HG02759 (cell line): ENCODE data around the gene ENTHD1.
"Not testable (repeated sequence)": the region's sequence is repeated elsewhere in the genome, so short reads cannot be mapped to it uniquely, and the experiment has no call there.

Experiments used
- ATAC-seq: cut with Tn5 transposase; IDR thresholded peaks from one replicate; pipeline ENCODE4 v1.9.1; 2021; ENCODE audit warnings: mild to moderate bottlenecking, moderate library complexity; ENCODE audit not compliant: unreplicated experiment

The ENTHD1 gene

GRCh38 chr22:39901565-39902146 lies 8.1 kb upstream of the ENTHD1 start:
- no peak for ATAC-seq

GRCh38 chr22:39900306-39901227 lies 7.0 kb upstream of the ENTHD1 start, which contains the start of gene GRAP2:
TSS of gene GRAP2 (plus strand) at chr22:39901084. CDS start at chr22:39947107, 46,023 bp downstream.
- ATAC-seq, result peak; percentile 71

- peak; percentile 76 for ATAC-seq
These were observed 5.4 kb upstream of the ENTHD1 start for GRCh38 chr22:39898997-39899396.

GRCh38 chr22:39897841-39898240 lies 4.3 kb upstream of the ENTHD1 start:
- no peak for ATAC-seq

- no peak for ATAC-seq
These were observed 2.9 kb upstream of the ENTHD1 start for GRCh38 chr22:39896313-39896996.

- no peak for ATAC-seq
These were observed 2.1 kb upstream of the ENTHD1 start for GRCh38 chr22:39895682-39896081.

- ATAC-seq, result no peak
These were observed 1.1 kb upstream of the ENTHD1 start for GRCh38 chr22:39894554-39895092.

GRCh38 chr22:39889924-39890323 lies 3.6 kb downstream of the ENTHD1 start:
- ATAC-seq, result not testable (repeated sequence)

- ATAC-seq, result no peak
These were observed 10.5 kb downstream of the ENTHD1 start for GRCh38 chr22:39883057-39883456.

GRCh38 chr22:39880722-39881121 lies 12.8 kb downstream of the ENTHD1 start:
- no peak for ATAC-seq

GRCh38 chr22:39877079-39877845 lies 16.3 kb downstream of the ENTHD1 start:
- no peak for ATAC-seq

GRCh38 chr22:39875176-39875885 lies 18.2 kb downstream of the ENTHD1 start:
- not testable (repeated sequence) for ATAC-seq

GRCh38 chr22:39873965-39874364 lies 19.6 kb downstream of the ENTHD1 start:
- ATAC-seq, result no peak

- ATAC-seq, result no peak
These were observed 21.0 kb downstream of the ENTHD1 start for GRCh38 chr22:39872548-39872947.

GRCh38 chr22:39871008-39871798 lies 22.4 kb downstream of the ENTHD1 start:
- ATAC-seq, result no peak

GRCh38 chr22:39869797-39870196 lies 23.8 kb downstream of the ENTHD1 start:
- ATAC-seq, result not testable (repeated sequence)

- no peak for ATAC-seq
These were observed 24.8 kb downstream of the ENTHD1 start for GRCh38 chr22:39868741-39869140.

- no peak for ATAC-seq
These were observed 33.5 kb downstream of the ENTHD1 start for GRCh38 chr22:39859903-39860588.
